Fibroblast of the aortic adventitia (primary cell): ENCODE data around the gene MT1F. TPM values are rescaled to one million over a fixed set of nuclear protein-coding genes. Genes with fewer than 3 reads are reported as not detected.
A peak's percentile ranks its signal among the peaks of the same experiment; 100 is the strongest.

Source experiments
- DNase-seq: peaks from one replicate; pipeline ENCODE4 v3.0.0-alpha.2; 2010; ENCODE audit warnings: low read depth
- H3K4me3 ChIP-seq: 2 replicates; pipeline ENCODE4 v1.5.1; 2011; ENCODE audit warnings: low read depth, mild to moderate bottlenecking, control low read depth, low read length, moderate library complexity
- CTCF ChIP-seq: IDR thresholded peaks from 2 replicates; pipeline ENCODE4 v1.5.1; 2011; ENCODE audit warnings: mild to moderate bottlenecking, low read length, control low read depth, inconsistent platforms; ENCODE audit not compliant: insufficient read depth
- total RNA-seq: library from RNA; depleted of rRNA; stranded (reverse); fragments of >200 nt; gene quantifications from 2 replicates; pipeline ENCODE4 v1.2.3, GENCODE V29; 2012; ENCODE audit warnings: low replicate concordance

Gene MT1F
- total RNA-seq, 1 donor, result 0.18 TPM

- H3K4me3 ChIP-seq, result peak within 1 kb of the TSS; percentile 60
- DNase-seq, result peak; percentile 44
Measured at GRCh38 chr16:56637814-56638750, 19.7 kb upstream of the MT1F start, which contains the start of gene MT1A. Gene MT1A, plus strand, starts transcription at chr16:56638666. Its CDS starts 73 bp downstream, at chr16:56638739.

GRCh38 chr16:56639045-56639444, 18.7 kb upstream of the MT1F start:
- no peak overlapping the region for H3K4me3 ChIP-seq
- DNase-seq, result no peak
- no peak for TF ChIP-seq CTCF

More at GRCh38 chr16:56637814-56638750, 19.7 kb upstream of the MT1F start, which contains the start of gene MT1A:
- TF ChIP-seq CTCF, result no peak

- H3K4me3 ChIP-seq, result no peak overlapping the region
- DNase-seq, result no peak
- no peak for TF ChIP-seq CTCF
Measured at GRCh38 chr16:56640076-56640475, 17.7 kb upstream of the MT1F start.

GRCh38 chr16:56641166-56641565, 16.6 kb upstream of the MT1F start:
- DNase-seq, result no peak
- TF ChIP-seq CTCF, result no peak
- H3K4me3 ChIP-seq, result no peak overlapping the region

GRCh38 chr16:56643080-56643778, 14.5 kb upstream of the MT1F start:
- peak overlapping the region; percentile 49 for H3K4me3 ChIP-seq
- peak; percentile 39 for TF ChIP-seq CTCF
- DNase-seq, result peak; percentile 34

- DNase-seq, result no peak
- no peak for TF ChIP-seq CTCF
- H3K4me3 ChIP-seq, result no peak overlapping the region
Measured at GRCh38 chr16:56643833-56644232, 13.9 kb upstream of the MT1F start.
